ENCODE measurements around the gene NEDD9.

- TF ChIP-seq SIN3A (IDR thresholded peaks at IDR 0.05; ENCODE audit: borderline replicate concordance, insufficient read depth, low read depth, low read length) (no peak), CTCF (IDR thresholded peaks at IDR 0.05) (no peak), POLR2AphosphoS5 (IDR thresholded peaks at IDR 0.05; ENCODE audit: low read depth, low read length) (no peak), TCF7L2 (IDR thresholded peaks at IDR 0.05; ENCODE audit: low read depth, low read length) (no peak)
Observed at GRCh38 chr6:11196511-11197174, 35.8 kb downstream of the NEDD9 start.
